SK-N-SH (cell line): ENCODE measurements around the gene CLIC5. TPM values are rescaled to one million over a fixed set of nuclear protein-coding genes. Genes with fewer than 3 reads are reported as not detected.

ENCODE experiments used
- CTCF ChIA-PET: fragments of 300-600, 350-600 bp; formaldehyde crosslinking; extraction: SDS; loops from one replicate; lab custom pipeline; 2021; lab: Yijun Ruan, JAX
- POLR2A ChIA-PET: fragments of 350-600 bp; sonication (Branson Sonifier 250); formaldehyde crosslinking; extraction: SDS; loops from one replicate; lab custom pipeline; 2020; ENCODE audit warnings: antibody characterized with exemption, inconsistent platforms; lab: Yijun Ruan, JAX
- DNase-seq: peaks from one replicate; pipeline ENCODE4 v3.0.0; 2012
- H2AFZ ChIP-seq: fragments of 200-600 bp; sonication (generic); 2 replicates; pipeline ENCODE4 v1.8.1; 2016; ENCODE audit warnings: antibody characterized with exemption, mild to moderate bottlenecking, low read depth
- H3F3A ChIP-seq: fragments of 200-600 bp; sonication (generic); replicated peaks from 2 replicates; pipeline ENCODE3; 2016; ENCODE audit warnings: antibody characterized with exemption, mild to moderate bottlenecking; ENCODE audit not compliant: insufficient read depth
- H3K27ac ChIP-seq, 2 experiments: fragments of 200-500 bp in 1 of 2; fragments of 200-600 bp in 1 of 2; sonication (Bioruptor generic) in 1 of 2; sonication (generic), shearing (Covaris generic) in 1 of 2; 2 replicates each; pipeline versions ENCODE4 v1.5.1 to v1.6.1; 2014 to 2016; ENCODE audit warnings: low read depth in 2 of 2, inconsistent platforms in 1 of 2, low read length in 1 of 2, mild to moderate bottlenecking in 1 of 2, mixed read lengths in 1 of 2
- H3K27me3 ChIP-seq: fragments of 200-600 bp; sonication (generic), shearing (Covaris generic); 2 replicates; pipeline ENCODE4 v1.6.1; 2016; ENCODE audit warnings: mixed run types; ENCODE audit not compliant: insufficient read depth
- H3K36me3 ChIP-seq, 2 experiments: fragments of 200-500 bp in 1 of 2; fragments of 200-600 bp in 1 of 2; sonication (Bioruptor generic) in 1 of 2; sonication (generic) in 1 of 2; replicated peaks in 1 of 2; 2 replicates each; pipeline versions ENCODE3 to v1.5.1; 2014 to 2016; ENCODE audit warnings: low read length in 1 of 2, mild to moderate bottlenecking in 1 of 2; ENCODE audit not compliant: insufficient read depth in 2 of 2, control insufficient read depth in 1 of 2
- H3K4me1 ChIP-seq, 2 experiments: fragments of 200-500 bp in 1 of 2; fragments of 200-600 bp in 1 of 2; sonication (Bioruptor generic) in 1 of 2; sonication (generic), shearing (Covaris generic) in 1 of 2; 2 replicates each; pipeline versions ENCODE4 v1.5.1 to v1.6.1; 2014 to 2016; ENCODE audit warnings: low read depth in 1 of 2, low read length in 1 of 2, mixed run types in 1 of 2; ENCODE audit not compliant: insufficient read depth in 2 of 2, control insufficient read depth in 1 of 2
- H3K4me2 ChIP-seq: fragments of 200-600 bp; sonication (generic), shearing (Covaris generic); 2 replicates; pipeline ENCODE4 v1.6.1; 2017; ENCODE audit warnings: mixed run types
- H3K4me3 ChIP-seq, 2 experiments: fragments of 200-500 bp in 1 of 2; fragments of 200-600 bp in 1 of 2; sonication (Bioruptor generic) in 1 of 2; sonication (generic), shearing (Covaris generic) in 1 of 2; 2 replicates each; pipeline versions ENCODE4 v1.5.1 to v1.8.1; 2014 to 2016; ENCODE audit warnings: low read depth in 2 of 2, inconsistent platforms in 1 of 2, low read length in 1 of 2, mild to moderate bottlenecking in 1 of 2, mixed read lengths in 1 of 2, moderate library complexity in 1 of 2
- H3K79me2 ChIP-seq: fragments of 200-600 bp; sonication (generic); 2 replicates; pipeline ENCODE4 v1.8.1; 2017; ENCODE audit warnings: mild to moderate bottlenecking; ENCODE audit not compliant: insufficient read depth
- H3K9ac ChIP-seq: fragments of 200-600 bp; sonication (generic); 2 replicates; pipeline ENCODE4 v1.6.1; 2017; ENCODE audit warnings: mixed run types
- H3K9me2 ChIP-seq: fragments of 200-600 bp; sonication (generic); 2 replicates; pipeline ENCODE4 v1.6.1; 2017; ENCODE audit warnings: mixed run types
- H3K9me3 ChIP-seq: fragments of 200-600 bp; sonication (generic); 2 replicates; pipeline ENCODE4 v1.6.1; 2017; ENCODE audit warnings: mixed run types, mild to moderate bottlenecking, moderate library complexity
- H4K20me1 ChIP-seq: fragments of 200-600 bp; sonication (generic); 2 replicates; pipeline ENCODE4 v1.6.1; 2017; ENCODE audit warnings: mild to moderate bottlenecking, mixed run types; ENCODE audit not compliant: insufficient read depth
- EP300 ChIP-seq, 2 experiments: IDR thresholded peaks; 2 replicates each; pipeline versions ENCODE4 v1.4.0 to v1.6.1; 2012; ENCODE audit warnings: borderline replicate concordance in 1 of 2, low read depth in 1 of 2, low read length in 1 of 2
- FOXJ3 ChIP-seq: sonication (generic); formaldehyde crosslinking; IDR thresholded peaks from 2 replicates; pipeline ENCODE4 v1.5.1; 2020; ENCODE audit warnings: mild to moderate bottlenecking, missing genetic modification reagents
- GABPA ChIP-seq: IDR thresholded peaks from 2 replicates; pipeline ENCODE4 v1.4.0; 2012; ENCODE audit warnings: low read depth, mild to moderate bottlenecking
- JUND ChIP-seq: IDR thresholded peaks from 2 replicates; pipeline ENCODE4 v1.4.0; 2012
- MEF2A ChIP-seq: IDR thresholded peaks from 2 replicates; pipeline ENCODE4 v1.4.0; 2012; ENCODE audit warnings: low read depth, borderline replicate concordance
- MXI1 ChIP-seq: IDR thresholded peaks from 2 replicates; pipeline ENCODE4 v1.6.1; 2012; ENCODE audit warnings: mild to moderate bottlenecking, low read depth, low read length, improper control_type of control experiment
- NFIC ChIP-seq: IDR thresholded peaks from 2 replicates; pipeline ENCODE4 v1.4.0; 2012; ENCODE audit warnings: borderline replicate concordance
- NRF1 ChIP-seq: IDR thresholded peaks from 2 replicates; pipeline ENCODE4 v1.6.1; 2012; ENCODE audit warnings: low read depth, mild to moderate bottlenecking, low read length
- PBX3 ChIP-seq: IDR thresholded peaks from 2 replicates; pipeline ENCODE4; 2012
- RAD21 ChIP-seq: IDR thresholded peaks from 2 replicates; pipeline ENCODE4 v1.6.1; 2012; ENCODE audit warnings: mild to moderate bottlenecking, low read length
- RCOR1 ChIP-seq: fragments of 150-350 bp; IDR thresholded peaks from 2 replicates; pipeline ENCODE4 v1.6.1; 2017; ENCODE audit warnings: antibody characterized with exemption, low read length
- SMC3 ChIP-seq: IDR thresholded peaks from 2 replicates; pipeline ENCODE4 v1.6.1; 2012; ENCODE audit warnings: low read depth, low read length, improper control_type of control experiment
- TAF1 ChIP-seq: IDR thresholded peaks from 2 replicates; pipeline ENCODE4 v1.6.1; 2012; ENCODE audit warnings: low read depth, mild to moderate bottlenecking, low read length, moderate library complexity, borderline replicate concordance
- TEAD4 ChIP-seq: IDR thresholded peaks from 2 replicates; pipeline ENCODE4 v1.4.0; 2012; ENCODE audit warnings: mild to moderate bottlenecking, borderline replicate concordance; ENCODE audit not compliant: insufficient read depth
- USF1 ChIP-seq: IDR thresholded peaks from 2 replicates; pipeline ENCODE4 v1.4.0; 2012; ENCODE audit warnings: low read depth, borderline replicate concordance
- WGBS: methylation state at CpG from one replicate; pipeline ENCODE4 v1.1.6; 2017; ENCODE audit warnings: low lambda C conversion rate; 5-methylcytosine and 5-hydroxymethylcytosine counted together
- polyA plus RNA-seq, 3 experiments: library from polyadenylated mRNA; depleted of rRNA; stranded (reverse); fragments of >200 nt; gene quantifications; 2 replicates each; pipeline ENCODE4 v1.2.3, GENCODE V29; 2012
- TF ChIP-seq, protein P1 (sequence below): fragments of 150-350 bp; IDR thresholded peaks from 2 replicates; pipeline ENCODE4 v1.6.1; 2016; ENCODE audit warnings: mild to moderate bottlenecking, low read depth, low read length
- TF ChIP-seq, protein P2 (sequence below): IDR thresholded peaks from 2 replicates; pipeline ENCODE4 v1.6.1; 2012; ENCODE audit warnings: mild to moderate bottlenecking, low read depth, low read length, moderate library complexity
- TF ChIP-seq, protein P3 (sequence below): IDR thresholded peaks from 2 replicates; pipeline ENCODE4 v1.4.0; 2012; ENCODE audit warnings: low read depth

The CLIC5 gene
- polyA plus RNA-seq, 1 of the 3 experiments (the other 2 are of a cell fraction): 0.03 TPM

- no peak overlapping the region for H3K9ac ChIP-seq
- DNase-seq: no peak
- H3K27ac ChIP-seq: no peak overlapping the region
- H3K4me2 ChIP-seq: no peak overlapping the region
- no peak for TF ChIP-seq SMC3
- TF ChIP-seq, protein P1, sequence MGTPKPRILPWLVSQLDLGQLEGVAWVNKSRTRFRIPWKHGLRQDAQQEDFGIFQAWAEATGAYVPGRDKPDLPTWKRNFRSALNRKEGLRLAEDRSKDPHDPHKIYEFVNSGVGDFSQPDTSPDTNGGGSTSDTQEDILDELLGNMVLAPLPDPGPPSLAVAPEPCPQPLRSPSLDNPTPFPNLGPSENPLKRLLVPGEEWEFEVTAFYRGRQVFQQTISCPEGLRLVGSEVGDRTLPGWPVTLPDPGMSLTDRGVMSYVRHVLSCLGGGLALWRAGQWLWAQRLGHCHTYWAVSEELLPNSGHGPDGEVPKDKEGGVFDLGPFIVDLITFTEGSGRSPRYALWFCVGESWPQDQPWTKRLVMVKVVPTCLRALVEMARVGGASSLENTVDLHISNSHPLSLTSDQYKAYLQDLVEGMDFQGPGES: no peak
- TF ChIP-seq PBX3: no peak
- TF ChIP-seq, protein P2, sequence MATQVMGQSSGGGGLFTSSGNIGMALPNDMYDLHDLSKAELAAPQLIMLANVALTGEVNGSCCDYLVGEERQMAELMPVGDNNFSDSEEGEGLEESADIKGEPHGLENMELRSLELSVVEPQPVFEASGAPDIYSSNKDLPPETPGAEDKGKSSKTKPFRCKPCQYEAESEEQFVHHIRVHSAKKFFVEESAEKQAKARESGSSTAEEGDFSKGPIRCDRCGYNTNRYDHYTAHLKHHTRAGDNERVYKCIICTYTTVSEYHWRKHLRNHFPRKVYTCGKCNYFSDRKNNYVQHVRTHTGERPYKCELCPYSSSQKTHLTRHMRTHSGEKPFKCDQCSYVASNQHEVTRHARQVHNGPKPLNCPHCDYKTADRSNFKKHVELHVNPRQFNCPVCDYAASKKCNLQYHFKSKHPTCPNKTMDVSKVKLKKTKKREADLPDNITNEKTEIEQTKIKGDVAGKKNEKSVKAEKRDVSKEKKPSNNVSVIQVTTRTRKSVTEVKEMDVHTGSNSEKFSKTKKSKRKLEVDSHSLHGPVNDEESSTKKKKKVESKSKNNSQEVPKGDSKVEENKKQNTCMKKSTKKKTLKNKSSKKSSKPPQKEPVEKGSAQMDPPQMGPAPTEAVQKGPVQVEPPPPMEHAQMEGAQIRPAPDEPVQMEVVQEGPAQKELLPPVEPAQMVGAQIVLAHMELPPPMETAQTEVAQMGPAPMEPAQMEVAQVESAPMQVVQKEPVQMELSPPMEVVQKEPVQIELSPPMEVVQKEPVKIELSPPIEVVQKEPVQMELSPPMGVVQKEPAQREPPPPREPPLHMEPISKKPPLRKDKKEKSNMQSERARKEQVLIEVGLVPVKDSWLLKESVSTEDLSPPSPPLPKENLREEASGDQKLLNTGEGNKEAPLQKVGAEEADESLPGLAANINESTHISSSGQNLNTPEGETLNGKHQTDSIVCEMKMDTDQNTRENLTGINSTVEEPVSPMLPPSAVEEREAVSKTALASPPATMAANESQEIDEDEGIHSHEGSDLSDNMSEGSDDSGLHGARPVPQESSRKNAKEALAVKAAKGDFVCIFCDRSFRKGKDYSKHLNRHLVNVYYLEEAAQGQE: no peak
- TF ChIP-seq, protein P3, sequence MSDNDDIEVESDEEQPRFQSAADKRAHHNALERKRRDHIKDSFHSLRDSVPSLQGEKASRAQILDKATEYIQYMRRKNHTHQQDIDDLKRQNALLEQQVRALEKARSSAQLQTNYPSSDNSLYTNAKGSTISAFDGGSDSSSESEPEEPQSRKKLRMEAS: no peak
- no peak for TF ChIP-seq JUND
- TF ChIP-seq FOXJ3: no peak
- no peak for TF ChIP-seq NFIC
- TF ChIP-seq MEF2A: no peak
- TF ChIP-seq RCOR1: no peak
- no peak for TF ChIP-seq GABPA
- no peak for TF ChIP-seq RAD21
- TF ChIP-seq TEAD4: no peak
- no peak for TF ChIP-seq TAF1
- no peak for TF ChIP-seq EP300 (IDR thresholded peaks at IDR 0.05; ENCODE audit: borderline replicate concordance in 1 of 2, low read depth in 1 of 2, low read length in 1 of 2)
- no peak for TF ChIP-seq USF1
- no peak for TF ChIP-seq MXI1
- no peak for TF ChIP-seq NRF1
- POLR2A ChIA-PET: no interaction called here
- H3K4me1 ChIP-seq: no peaks in the 10 kb centered on the region
- no peaks in the 10 kb centered on the region for H3K79me2 ChIP-seq
- H3K9me2 ChIP-seq: no peaks in the 10 kb centered on the region
- no peaks in the 10 kb centered on the region for H3K36me3 ChIP-seq
- H3K4me3 ChIP-seq: no peak overlapping the region
- no peaks in the 10 kb centered on the region for H3F3A ChIP-seq
- H3K27me3 ChIP-seq: peaks cover 24% of the 10 kb centered on the region; the same call in 1 of the 2 replicates
- no peaks in the 10 kb centered on the region for H3K9me3 ChIP-seq
- H2AFZ ChIP-seq: no peak overlapping the region
- 11% methylated on average over 5 of the region's 5 CpGs for WGBS
- CTCF ChIA-PET: no interaction called here
- H4K20me1 ChIP-seq: no peaks in the 10 kb centered on the region
Observed at GRCh38 chr6:45837541-45838200, 178.0 kb downstream of the CLIC5 start.
